GM19463 (cell line): Measurements from ENCODE around the gene NPAS1.
"Not testable (repeated sequence)": the region's sequence is repeated elsewhere in the genome, so short reads cannot be mapped to it uniquely, and the experiment has no call there.

Experiments
- ATAC-seq: cut with Tn5 transposase; IDR thresholded peaks from one replicate; pipeline ENCODE4 v1.9.1; 2021; ENCODE audit warnings: mild to moderate bottlenecking, moderate library complexity; ENCODE audit not compliant: unreplicated experiment

The NPAS1 gene

GRCh38 chr19:47074621-47075020, 55.0 kb downstream of the NPAS1 start:
- ATAC-seq, result no peak

DNA sequence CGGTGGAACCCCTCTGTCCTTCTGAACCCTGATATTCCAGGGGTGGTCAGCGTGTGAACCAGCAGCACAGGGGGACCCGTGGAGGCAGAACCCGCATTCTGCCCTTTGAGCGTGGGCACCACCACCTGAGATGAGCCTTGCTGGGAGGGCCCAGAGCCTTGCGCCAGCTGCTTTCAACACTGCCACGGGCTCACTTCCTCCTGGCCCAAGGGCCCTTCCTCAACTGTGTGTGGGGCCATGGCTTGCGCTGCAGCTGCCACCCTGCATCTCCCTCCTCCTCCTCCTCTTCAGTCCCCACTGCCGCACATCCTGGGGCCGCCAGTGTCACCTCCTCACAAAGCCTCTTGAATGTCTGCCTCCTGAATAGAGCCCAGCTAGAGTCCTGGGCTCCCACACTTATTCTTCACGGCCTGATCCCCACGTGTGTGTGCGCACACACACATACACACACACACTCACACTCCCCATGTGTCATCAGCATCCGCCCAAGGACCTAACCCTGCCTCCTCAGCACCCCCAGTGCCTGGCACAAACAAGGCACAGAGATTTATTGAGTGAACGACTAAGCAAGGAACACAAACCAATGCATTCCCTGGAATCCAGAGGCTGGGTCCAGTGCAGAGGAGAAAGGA, 55.7 kb downstream of the NPAS1 start:
- ATAC-seq, result no peak

- ATAC-seq, result no peak
Observed at GRCh38 chr19:47075941-47076340, 56.3 kb downstream of the NPAS1 start.

GRCh38 chr19:47078351-47078750, 58.7 kb downstream of the NPAS1 start:
- not testable (repeated sequence) for ATAC-seq

GRCh38 chr19:47081095-47081494, 61.5 kb downstream of the NPAS1 start:
- ATAC-seq, result no peak

- no peak for ATAC-seq
Observed at GRCh38 chr19:47082493-47082892, 62.9 kb downstream of the NPAS1 start.

DNA sequence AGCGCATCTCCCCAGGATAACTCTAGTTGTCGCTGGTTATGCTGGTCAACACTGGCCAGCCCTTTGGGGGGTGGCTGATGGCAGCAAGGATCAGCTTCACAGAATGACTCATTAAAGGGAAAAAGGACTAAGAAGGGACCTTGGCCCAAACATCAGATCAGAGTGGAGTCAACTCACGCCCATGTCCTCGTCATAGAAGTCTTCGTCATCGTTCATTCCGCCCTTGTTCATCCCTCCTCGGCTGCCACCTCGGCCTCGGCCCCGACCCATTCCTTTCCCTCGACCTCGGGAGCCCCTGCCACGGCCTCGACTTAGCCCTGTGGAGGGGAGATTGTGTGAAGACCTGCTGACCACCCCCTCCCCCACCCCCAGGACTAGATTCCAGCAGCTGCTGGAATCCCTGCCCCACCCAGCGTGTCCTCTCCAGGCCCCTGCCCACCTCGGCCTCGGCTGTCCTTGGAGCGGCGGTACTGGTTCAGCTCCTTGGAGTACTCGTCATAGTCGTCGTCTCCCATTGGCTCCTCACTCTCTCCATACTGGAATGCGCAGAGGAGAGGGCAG, 65.3 kb downstream of the NPAS1 start:
- ATAC-seq, result no peak

DNA sequence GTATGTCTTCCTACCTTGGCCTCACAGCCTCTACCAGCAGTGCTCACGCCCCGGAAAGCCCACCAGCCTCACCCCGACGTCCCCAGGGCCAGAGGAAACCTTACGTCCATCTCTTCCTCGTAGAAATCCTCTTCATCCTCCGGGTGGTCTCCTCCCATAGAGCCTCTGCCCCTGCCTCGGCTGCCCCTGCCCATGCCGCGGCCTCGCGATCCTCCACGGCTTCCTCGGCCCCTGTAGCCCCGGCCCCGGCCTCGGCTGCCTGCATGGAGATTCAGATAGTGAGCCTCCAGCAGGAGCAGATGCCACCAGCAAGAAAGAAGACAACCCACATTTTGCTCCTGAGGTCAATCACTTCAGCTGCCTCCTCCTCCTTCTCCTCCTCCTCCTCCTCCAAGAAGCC, 66.6 kb downstream of the NPAS1 start:
- no peak for ATAC-seq

DNA sequence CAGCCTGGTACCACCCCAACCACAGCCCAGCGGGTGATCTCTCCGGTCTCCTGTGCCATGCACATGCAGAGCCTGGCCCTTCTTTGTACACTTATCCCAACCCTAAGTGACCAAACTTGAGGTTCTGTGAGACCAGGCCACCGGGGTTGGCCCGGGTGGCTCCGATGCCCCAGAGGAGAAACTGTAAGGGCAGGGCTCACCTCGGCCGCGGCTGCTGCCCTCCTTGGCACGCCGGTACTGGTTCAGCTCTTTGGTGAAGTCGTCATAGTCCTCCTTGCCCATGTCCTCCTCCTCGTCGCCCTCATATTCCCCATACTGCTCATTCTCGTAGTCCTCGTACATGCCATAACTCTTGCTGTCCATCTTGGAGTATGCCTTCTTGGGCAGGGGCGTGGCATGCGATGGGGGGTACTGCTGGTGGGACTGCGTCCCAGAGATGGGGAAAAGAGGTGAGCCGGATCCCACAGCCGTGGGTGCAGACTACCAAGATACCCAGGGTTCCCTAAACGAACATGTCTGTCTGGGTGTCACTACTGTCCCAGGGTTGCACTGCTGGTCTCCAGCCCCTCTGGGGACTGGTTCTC, 70.2 kb downstream of the NPAS1 start:
- ATAC-seq, result no peak

DNA sequence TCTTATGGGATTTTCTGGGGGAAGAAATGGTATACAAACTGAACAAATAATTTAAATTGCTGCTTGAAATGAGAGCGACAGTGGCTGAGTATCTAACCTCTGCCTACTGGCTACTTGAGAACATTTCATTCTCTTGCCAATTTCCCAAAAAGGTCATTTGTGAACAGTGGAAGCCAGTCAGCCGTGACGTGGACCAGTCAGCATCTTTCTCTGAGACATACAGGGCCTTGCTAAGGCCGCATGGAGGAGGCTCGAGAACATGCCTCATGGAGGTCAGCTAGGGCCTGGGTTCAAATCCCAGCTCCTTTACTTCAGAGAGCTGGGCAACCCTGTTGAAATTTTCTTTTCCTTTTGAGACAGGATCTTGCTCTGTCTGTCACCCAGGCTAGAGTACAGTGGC, 73.6 kb downstream of the NPAS1 start:
- no peak for ATAC-seq

DNA sequence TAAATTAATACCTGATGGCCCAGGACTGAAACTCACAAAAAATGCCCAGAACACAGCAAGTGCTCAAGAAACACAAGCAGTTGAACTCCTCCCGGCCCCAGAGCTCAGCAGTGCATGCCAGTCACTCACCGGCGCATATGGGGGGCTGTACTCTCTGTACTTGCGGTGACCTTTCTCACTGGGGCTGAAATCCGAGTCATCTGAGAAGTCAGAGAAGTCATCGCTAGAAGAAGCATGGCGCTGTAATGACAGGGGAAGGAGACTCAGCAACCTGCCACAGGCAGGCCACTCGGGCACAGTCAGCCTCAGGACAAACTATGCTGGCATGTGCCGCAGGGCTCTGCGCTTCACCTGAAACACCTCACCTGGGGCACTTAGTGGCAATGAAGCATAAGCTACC, 74.2 kb downstream of the NPAS1 start:
- peak; percentile 58 for ATAC-seq

- ATAC-seq, result no peak
Observed at GRCh38 chr19:47094557-47095475, 75.2 kb downstream of the NPAS1 start.
